Measurements from ENCODE around the gene SV2C.

SV2C gene

DNA sequence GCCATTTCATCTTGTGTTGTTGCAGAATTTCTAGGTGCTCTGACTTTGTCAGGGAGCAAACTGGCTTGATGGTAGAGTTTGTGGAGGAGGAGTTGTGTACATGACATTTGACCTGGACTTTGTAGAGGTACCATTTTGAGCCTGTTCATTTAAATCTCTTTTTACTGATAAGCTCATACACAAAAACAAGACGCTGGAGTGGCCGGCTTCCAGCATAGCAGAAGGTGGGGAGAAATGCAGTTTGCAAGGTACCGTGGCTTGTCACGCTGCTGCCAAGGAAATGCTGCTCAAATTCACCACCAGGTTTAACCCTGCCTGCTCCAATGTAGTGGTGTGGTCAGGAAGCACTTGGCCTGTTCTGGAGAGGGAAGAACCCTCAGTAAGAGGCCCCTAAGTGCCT, 301.0 kb downstream of the SV2C start:
- DNase-seq (ENCODE audit: low read depth), result no peak
- TF ChIP-seq, protein P1, sequence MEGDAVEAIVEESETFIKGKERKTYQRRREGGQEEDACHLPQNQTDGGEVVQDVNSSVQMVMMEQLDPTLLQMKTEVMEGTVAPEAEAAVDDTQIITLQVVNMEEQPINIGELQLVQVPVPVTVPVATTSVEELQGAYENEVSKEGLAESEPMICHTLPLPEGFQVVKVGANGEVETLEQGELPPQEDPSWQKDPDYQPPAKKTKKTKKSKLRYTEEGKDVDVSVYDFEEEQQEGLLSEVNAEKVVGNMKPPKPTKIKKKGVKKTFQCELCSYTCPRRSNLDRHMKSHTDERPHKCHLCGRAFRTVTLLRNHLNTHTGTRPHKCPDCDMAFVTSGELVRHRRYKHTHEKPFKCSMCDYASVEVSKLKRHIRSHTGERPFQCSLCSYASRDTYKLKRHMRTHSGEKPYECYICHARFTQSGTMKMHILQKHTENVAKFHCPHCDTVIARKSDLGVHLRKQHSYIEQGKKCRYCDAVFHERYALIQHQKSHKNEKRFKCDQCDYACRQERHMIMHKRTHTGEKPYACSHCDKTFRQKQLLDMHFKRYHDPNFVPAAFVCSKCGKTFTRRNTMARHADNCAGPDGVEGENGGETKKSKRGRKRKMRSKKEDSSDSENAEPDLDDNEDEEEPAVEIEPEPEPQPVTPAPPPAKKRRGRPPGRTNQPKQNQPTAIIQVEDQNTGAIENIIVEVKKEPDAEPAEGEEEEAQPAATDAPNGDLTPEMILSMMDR (conservative IDR thresholded peaks at IDR 0.05; ENCODE audit: low read depth, low read length), result no peak
- H3K4me3 ChIP-seq (ENCODE audit: low read depth, low read length), result no peak overlapping the region

DNA sequence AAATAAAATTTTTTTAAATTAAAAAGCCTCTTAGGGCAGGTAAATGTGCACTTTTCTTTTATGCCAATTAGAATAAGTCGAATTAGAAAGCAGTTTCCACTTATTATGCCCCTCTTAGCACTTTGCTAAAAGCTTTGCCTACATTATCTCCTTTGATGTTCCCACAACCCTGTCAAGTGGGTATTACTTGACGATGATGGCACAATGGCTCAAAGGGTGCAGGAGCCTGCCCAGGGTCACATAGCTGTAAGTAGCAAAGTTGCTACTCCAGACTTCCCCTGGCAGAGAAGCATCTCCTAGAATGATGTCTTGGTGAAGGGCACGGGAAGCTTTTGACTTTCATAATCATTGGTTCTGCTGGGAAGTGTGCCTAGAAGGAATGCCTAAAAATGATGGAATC, 301.5 kb downstream of the SV2C start:
- H3K4me3 ChIP-seq (ENCODE audit: low read depth, low read length), result no peak overlapping the region
- TF ChIP-seq, protein P1 (conservative IDR thresholded peaks at IDR 0.05; ENCODE audit: low read depth, low read length), result no peak
- no peak for DNase-seq (ENCODE audit: low read depth)

DNA sequence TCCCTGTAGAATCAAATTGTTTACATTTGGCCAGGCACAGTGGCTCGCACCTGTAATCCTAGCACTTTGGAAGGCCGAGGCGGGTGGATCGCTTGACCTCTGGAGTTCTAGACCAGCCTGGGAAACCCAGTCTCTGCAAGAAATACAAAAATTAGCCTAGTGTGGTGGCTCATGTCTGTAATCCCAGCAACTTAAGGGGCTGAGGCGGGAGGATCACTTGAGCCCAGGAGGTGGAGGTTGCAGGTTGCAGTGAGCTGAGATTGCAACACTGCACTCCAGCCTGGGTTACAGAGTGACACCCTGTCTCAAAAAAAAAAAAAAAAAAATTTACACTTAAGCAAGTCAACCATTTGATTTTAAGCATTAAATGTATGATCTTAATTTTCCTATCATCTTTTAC, 302.4 kb downstream of the SV2C start:
- TF ChIP-seq, protein P1 (conservative IDR thresholded peaks at IDR 0.05; ENCODE audit: low read depth, low read length), result no peak
- DNase-seq (ENCODE audit: low read depth), result no peak
- H3K4me3 ChIP-seq (ENCODE audit: low read depth, low read length), result no peak overlapping the region

DNA sequence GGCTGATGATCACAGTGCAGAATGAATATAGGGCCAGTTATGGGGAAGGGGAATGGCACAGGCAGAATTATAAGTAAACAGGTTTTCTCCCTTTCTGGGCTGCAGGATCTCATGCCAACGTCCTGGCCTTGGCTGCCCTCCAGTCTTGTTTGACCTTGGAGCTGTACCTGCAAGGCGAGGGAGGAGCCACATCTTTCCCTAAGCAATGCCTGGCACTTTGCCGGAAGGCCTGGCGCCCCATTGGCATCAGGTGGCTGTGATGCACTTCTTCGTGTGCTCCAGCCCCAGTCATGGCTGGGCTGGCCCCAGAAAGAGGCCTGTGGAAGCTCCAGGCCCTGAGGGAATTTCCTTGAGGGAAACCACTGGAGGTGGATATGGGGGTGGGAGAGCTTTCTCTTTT, 303.2 kb downstream of the SV2C start:
- H3K4me3 ChIP-seq (ENCODE audit: low read depth, low read length), result no peak overlapping the region
- TF ChIP-seq, protein P1 (conservative IDR thresholded peaks at IDR 0.05; ENCODE audit: low read depth, low read length), result no peak
- DNase-seq (ENCODE audit: low read depth), result no peak

DNA sequence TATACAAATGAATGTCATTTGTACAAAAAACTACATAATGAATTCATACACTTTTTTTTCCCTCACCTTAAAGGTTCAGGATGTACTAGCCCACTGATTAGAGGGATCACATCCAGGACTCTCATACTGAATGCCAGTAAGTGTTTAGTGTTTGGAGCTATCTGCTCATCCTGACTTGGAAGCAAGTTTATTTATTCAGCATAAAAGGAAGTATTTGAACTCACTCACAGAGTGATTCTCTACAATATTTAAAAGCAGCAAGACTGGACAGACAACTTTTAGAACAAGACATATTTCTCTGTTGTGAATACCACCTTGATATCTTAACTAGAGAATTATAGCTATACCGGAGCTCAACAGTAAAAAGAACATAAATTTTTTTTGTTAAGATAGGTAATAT, 305.1 kb downstream of the SV2C start:
- H3K4me3 ChIP-seq (ENCODE audit: low read depth, low read length), result no peak overlapping the region
- TF ChIP-seq, protein P1 (conservative IDR thresholded peaks at IDR 0.05; ENCODE audit: low read depth, low read length), result no peak
- no peak for DNase-seq (ENCODE audit: low read depth)

DNA sequence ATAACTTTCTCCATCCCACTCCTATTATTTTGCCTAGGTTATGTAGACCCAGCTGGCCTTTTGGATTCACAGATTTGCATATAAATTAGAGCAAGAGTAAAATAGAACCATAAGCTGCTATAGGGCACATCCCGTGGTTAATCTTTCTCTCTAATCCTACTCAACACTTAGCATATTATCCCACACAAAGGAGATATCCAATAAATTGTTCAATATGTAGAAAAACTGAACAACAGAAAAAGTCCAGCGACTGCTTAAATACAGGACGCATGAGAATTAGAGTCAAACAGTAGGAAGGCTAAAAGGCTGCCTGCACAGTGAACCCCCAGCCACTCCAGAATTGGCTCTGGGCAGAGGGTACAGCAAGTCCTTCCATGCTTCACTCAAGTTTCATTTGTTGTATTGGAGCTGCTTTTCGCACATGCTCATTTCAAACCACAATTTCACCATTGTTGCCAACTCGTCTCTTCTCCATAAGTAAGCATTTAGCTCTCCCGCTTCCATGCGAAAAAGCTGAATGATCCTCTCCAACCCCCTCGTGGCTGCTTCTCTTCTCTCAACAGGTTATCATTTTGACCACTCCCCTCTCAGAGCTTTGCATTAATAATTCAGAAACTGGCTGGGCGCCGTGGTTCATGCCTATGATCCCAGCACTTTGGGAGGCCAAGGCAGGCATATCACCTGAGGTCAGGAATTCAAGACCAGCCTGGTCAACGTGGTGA, 305.8 kb downstream of the SV2C start:
- no peak overlapping the region for H3K4me3 ChIP-seq (ENCODE audit: low read depth, low read length)
- DNase-seq (ENCODE audit: low read depth), result no peak
- TF ChIP-seq, protein P1 (conservative IDR thresholded peaks at IDR 0.05; ENCODE audit: low read depth, low read length), result no peak

DNA sequence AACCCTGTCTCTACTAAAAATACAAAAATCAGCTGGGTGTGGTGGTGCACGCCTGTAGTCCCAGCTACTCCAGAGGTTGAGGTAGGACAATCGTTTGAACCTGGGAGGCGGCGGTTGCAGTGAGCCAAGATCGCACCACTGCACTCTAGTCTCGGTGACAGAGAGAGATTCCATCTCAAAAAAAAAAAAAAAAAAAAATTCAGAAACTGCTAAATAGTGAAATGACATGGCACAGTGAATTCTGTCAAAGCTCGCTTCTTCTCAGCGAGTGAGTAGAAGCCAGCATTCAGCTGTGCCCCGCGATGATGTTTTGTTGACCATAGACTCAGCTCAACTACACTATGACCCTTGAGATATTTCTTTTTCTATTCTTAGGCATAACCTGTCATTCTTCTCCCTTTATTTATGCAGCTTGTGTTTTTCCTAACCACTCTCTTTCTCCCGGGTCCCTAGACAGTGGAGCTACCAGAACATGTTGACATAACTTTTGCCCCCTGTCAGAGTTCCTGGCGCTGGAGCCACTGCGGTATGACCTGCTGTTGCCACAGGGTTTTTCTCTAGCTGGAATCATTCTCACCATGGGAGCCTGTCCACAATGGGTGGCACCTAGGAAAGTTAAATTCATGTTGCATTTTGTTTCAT, 306.5 kb downstream of the SV2C start:
- TF ChIP-seq, protein P1 (conservative IDR thresholded peaks at IDR 0.05; ENCODE audit: low read depth, low read length), result no peak

More for the DNA sequence above, 306.5 kb downstream of the SV2C start:
- no peak overlapping the region for H3K4me3 ChIP-seq (ENCODE audit: low read depth, low read length)
- peak; percentile 48 for DNase-seq (ENCODE audit: low read depth)

Measured in choroid plexus epithelial cell (primary cell).